ENCODE measurements around the gene ZBED1.

DNA sequence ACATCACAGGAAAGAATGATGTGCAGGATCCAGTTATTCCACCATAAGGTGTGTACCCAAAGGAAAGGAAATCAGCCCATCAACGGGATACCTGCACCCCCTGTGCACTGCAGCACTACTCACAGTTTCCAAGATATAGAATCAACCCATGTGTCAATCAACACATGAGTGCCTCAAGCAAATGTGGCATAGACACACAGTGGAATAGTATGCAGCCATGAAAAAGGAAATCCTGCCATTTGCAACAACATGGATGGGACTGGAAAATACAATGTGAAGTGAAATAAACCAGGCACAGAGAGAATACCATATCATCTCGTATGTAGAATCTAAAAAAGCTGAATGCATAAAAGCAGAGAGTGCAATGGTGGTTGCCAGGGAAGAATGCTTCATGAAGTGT, 53.3 kb downstream of the ZBED1 start:
- TF ChIP-seq, protein P1, sequence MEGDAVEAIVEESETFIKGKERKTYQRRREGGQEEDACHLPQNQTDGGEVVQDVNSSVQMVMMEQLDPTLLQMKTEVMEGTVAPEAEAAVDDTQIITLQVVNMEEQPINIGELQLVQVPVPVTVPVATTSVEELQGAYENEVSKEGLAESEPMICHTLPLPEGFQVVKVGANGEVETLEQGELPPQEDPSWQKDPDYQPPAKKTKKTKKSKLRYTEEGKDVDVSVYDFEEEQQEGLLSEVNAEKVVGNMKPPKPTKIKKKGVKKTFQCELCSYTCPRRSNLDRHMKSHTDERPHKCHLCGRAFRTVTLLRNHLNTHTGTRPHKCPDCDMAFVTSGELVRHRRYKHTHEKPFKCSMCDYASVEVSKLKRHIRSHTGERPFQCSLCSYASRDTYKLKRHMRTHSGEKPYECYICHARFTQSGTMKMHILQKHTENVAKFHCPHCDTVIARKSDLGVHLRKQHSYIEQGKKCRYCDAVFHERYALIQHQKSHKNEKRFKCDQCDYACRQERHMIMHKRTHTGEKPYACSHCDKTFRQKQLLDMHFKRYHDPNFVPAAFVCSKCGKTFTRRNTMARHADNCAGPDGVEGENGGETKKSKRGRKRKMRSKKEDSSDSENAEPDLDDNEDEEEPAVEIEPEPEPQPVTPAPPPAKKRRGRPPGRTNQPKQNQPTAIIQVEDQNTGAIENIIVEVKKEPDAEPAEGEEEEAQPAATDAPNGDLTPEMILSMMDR (IDR thresholded peaks at IDR 0.05 in 8 of 11, conservative IDR thresholded peaks at IDR 0.05 in 3 of 11), result no peak
- TF ChIP-seq POLR2A (IDR thresholded peaks at IDR 0.05), result no peak
